SU-DHL-6 (cell line): ENCODE measurements around the gene CHRNB4.

ENCODE experiments used
- H2AFZ ChIP-seq: fragments of 200-600 bp; sonication (generic); 2 replicates; pipeline ENCODE4 v1.6.1; 2014; ENCODE audit warnings: low read depth, mild to moderate bottlenecking, moderate library complexity, mixed read lengths, antibody characterized with exemption, low read length; ENCODE audit not compliant: severe bottlenecking
- H3F3A ChIP-seq: fragments of 200-600 bp; shearing (Covaris generic); 2 replicates; pipeline ENCODE4 v1.6.0; 2016; ENCODE audit warnings: antibody characterized with exemption, mild to moderate bottlenecking; ENCODE audit not compliant: insufficient read depth
- H3K27ac ChIP-seq: fragments of 200-600 bp; sonication (generic); 2 replicates; pipeline ENCODE4 v1.5.1; 2016; ENCODE audit warnings: low read depth, mild to moderate bottlenecking, low read length, moderate library complexity, mixed read lengths
- H3K27me3 ChIP-seq: fragments of 200-600 bp; sonication (generic), shearing (Covaris generic); 2 replicates; pipeline ENCODE4 v1.6.0; 2014; ENCODE audit warnings: mild to moderate bottlenecking, low read length
- H3K36me3 ChIP-seq: fragments of 200-600 bp; sonication (generic); 2 replicates; pipeline ENCODE4 v1.6.1; 2014; ENCODE audit warnings: mild to moderate bottlenecking, low read length, mixed read lengths
- H3K4me2 ChIP-seq: fragments of 300-600, 200-600 bp; shearing (Covaris generic), sonication (generic); 2 replicates; pipeline ENCODE4 v1.6.0; 2014; ENCODE audit warnings: low read length, low read depth, mild to moderate bottlenecking; ENCODE audit not compliant: poor library complexity, severe bottlenecking
- H3K4me3 ChIP-seq: fragments of 200-600 bp; sonication (generic); 2 replicates; pipeline ENCODE4 v1.5.1; 2014; ENCODE audit warnings: antibody characterized with exemption, low read length, mild to moderate bottlenecking, mixed read lengths; ENCODE audit not compliant: insufficient read depth, poor library complexity, severe bottlenecking
- H3K79me2 ChIP-seq: fragments of 200-600 bp; sonication (generic); 2 replicates; pipeline ENCODE4 v1.6.1; 2014; ENCODE audit warnings: mild to moderate bottlenecking, low read length, moderate library complexity; ENCODE audit not compliant: insufficient read depth
- H3K9ac ChIP-seq: fragments of 200-600 bp; sonication (generic); 2 replicates; pipeline ENCODE4 v1.7.0; 2014; ENCODE audit warnings: mild to moderate bottlenecking, low read length
- H3K9me2 ChIP-seq: fragments of 200-600 bp; sonication (generic); replicated peaks from 2 replicates; pipeline ENCODE4 v1.6.1; 2014; ENCODE audit warnings: low read length; ENCODE audit not compliant: insufficient read depth
- H3K9me3 ChIP-seq: fragments of 200-600 bp; sonication (generic); 2 replicates; pipeline ENCODE4 v1.6.1; 2014; ENCODE audit warnings: low read length, mixed read lengths; ENCODE audit not compliant: insufficient read depth
- H4K20me1 ChIP-seq: fragments of 200-600 bp; sonication (generic); 2 replicates; pipeline ENCODE4 v1.6.1; 2014; ENCODE audit warnings: low read depth, mild to moderate bottlenecking, antibody characterized with exemption, low read length, moderate library complexity, mixed read lengths
- CTCF ChIP-seq: fragments of 200-600 bp; sonication (generic); IDR thresholded peaks from one replicate; pipeline ENCODE4 v1.5.1; 2017; ENCODE audit warnings: antibody characterized with exemption, mild to moderate bottlenecking, low read length, moderate library complexity; ENCODE audit not compliant: insufficient read depth, poor library complexity, severe bottlenecking
- EZH2phosphoT487 ChIP-seq: fragments of 200-600 bp; sonication (generic), shearing (Covaris generic); conservative IDR thresholded peaks from 2 replicates; pipeline ENCODE4 v1.6.1; 2018; ENCODE audit warnings: mild to moderate bottlenecking, antibody characterized with exemption, low read length, moderate library complexity, mixed read lengths

CHRNB4 gene

GRCh38 chr15:78637776-78638435 is 3.1 kb downstream of the CHRNB4 start:
- H3K36me3 ChIP-seq, result no peaks in the 10 kb centered on the region
- no peak overlapping the region for H3K27ac ChIP-seq
- H3K4me3 ChIP-seq, result no peak overlapping the region
- H2AFZ ChIP-seq, result no peak overlapping the region
- no peaks in the 10 kb centered on the region for H3K27me3 ChIP-seq
- no peak overlapping the region for H3K9ac ChIP-seq
- no peaks in the 10 kb centered on the region for H3K9me2 ChIP-seq
- H3K4me2 ChIP-seq, result no peak overlapping the region
- TF ChIP-seq CTCF (no peak), EZH2phosphoT487 (no peak)
- no peaks in the 10 kb centered on the region for H3K79me2 ChIP-seq
- no peaks in the 10 kb centered on the region for H4K20me1 ChIP-seq
- no peaks in the 10 kb centered on the region for H3F3A ChIP-seq
- H3K9me3 ChIP-seq, result no peaks in the 10 kb centered on the region; the same call in 1 of the 2 replicates

- H3K9me3 ChIP-seq, result no peaks in the 10 kb centered on the region; the same call in 1 of the 2 replicates
- no peaks in the 10 kb centered on the region for H3K79me2 ChIP-seq
- no peaks in the 10 kb centered on the region for H3F3A ChIP-seq
- no peak overlapping the region for H3K27ac ChIP-seq
- no peak overlapping the region for H3K4me2 ChIP-seq
- no peaks in the 10 kb centered on the region for H4K20me1 ChIP-seq
- no peaks in the 10 kb centered on the region for H3K9me2 ChIP-seq
- no peaks in the 10 kb centered on the region for H3K36me3 ChIP-seq
- no peak overlapping the region for H3K4me3 ChIP-seq
- H3K9ac ChIP-seq, result no peak overlapping the region
- H2AFZ ChIP-seq, result no peak overlapping the region
- no peaks in the 10 kb centered on the region for H3K27me3 ChIP-seq
- no peak for TF ChIP-seq CTCF
- no peak for TF ChIP-seq EZH2phosphoT487
These were observed 4.6 kb downstream of the CHRNB4 start for GRCh38 chr15:78636378-78636859.

- no peak for TF ChIP-seq CTCF
- TF ChIP-seq EZH2phosphoT487, result no peak
- H3K9me2 ChIP-seq, result no peaks in the 10 kb centered on the region
- H2AFZ ChIP-seq, result no peak overlapping the region
- H3F3A ChIP-seq, result no peaks in the 10 kb centered on the region
- H3K27ac ChIP-seq, result no peak overlapping the region
- H3K9ac ChIP-seq, result no peak overlapping the region
- no peaks in the 10 kb centered on the region for H4K20me1 ChIP-seq
- H3K4me2 ChIP-seq, result no peak overlapping the region
- no peaks in the 10 kb centered on the region for H3K27me3 ChIP-seq
- H3K9me3 ChIP-seq, result no peaks in the 10 kb centered on the region; the same call in 1 of the 2 replicates
- H3K79me2 ChIP-seq, result no peaks in the 10 kb centered on the region
- no peak overlapping the region for H3K4me3 ChIP-seq
- no peaks in the 10 kb centered on the region for H3K36me3 ChIP-seq
These were observed 5.7 kb downstream of the CHRNB4 start for GRCh38 chr15:78635346-78635745.
